Type B pancreatic cell (in vitro differentiated cells): ENCODE data around the gene C1QB. TPM values are rescaled to one million over a fixed set of nuclear protein-coding genes. Genes with fewer than 3 reads are reported as not detected.

Source experiments
- DNase-seq: peaks from one replicate; pipeline ENCODE4 v3.0.0; 2021; ENCODE audit warnings: mixed read lengths; ENCODE audit not compliant: unreplicated experiment; ENCODE audit errors: extremely low spot score
- H3K27ac Mint-ChIP-seq: 2 replicates; pipeline ENCODE4 v1.8.0; 2021; ENCODE audit warnings: mild to moderate bottlenecking, mixed read lengths
- H3K27me3 Mint-ChIP-seq: 2 replicates; pipeline ENCODE4 v1.8.0; 2021; ENCODE audit warnings: mixed read lengths
- H3K36me3 Mint-ChIP-seq: 2 replicates; pipeline ENCODE4 v1.8.0; 2021; ENCODE audit warnings: mixed read lengths
- H3K4me1 Mint-ChIP-seq: one replicate; pipeline ENCODE4 v1.8.0; 2021; ENCODE audit warnings: mixed read lengths; ENCODE audit not compliant: unreplicated experiment
- H3K4me3 Mint-ChIP-seq: 2 replicates; pipeline ENCODE4 v1.8.0; 2021; ENCODE audit warnings: mild to moderate bottlenecking, mixed read lengths
- H3K9me3 Mint-ChIP-seq: 2 replicates; pipeline ENCODE4 v1.8.0; 2021; ENCODE audit warnings: mixed read lengths
- total RNA-seq: library from RNA; stranded (reverse); gene quantifications from 2 replicates; pipeline ENCODE4 v1.2.1, GENCODE V29; 2021; ENCODE audit warnings: low replicate concordance
- TF ChIP-seq, protein P1 (sequence below): fragments of 200-600 bp; sonication (generic); conservative IDR thresholded peaks from 2 replicates; pipeline ENCODE4 v1.5.0; 2021; ENCODE audit warnings: antibody characterized with exemption, mild to moderate bottlenecking

Gene C1QB
- total RNA-seq, 1 donor from 2014 or later = not detected

GRCh38 chr1:22611530-22611947, 41.5 kb upstream of the C1QB start:
- Mint-ChIP-seq H3K27me3 (peaks cover 77% of the 10 kb centered on the region), H3K4me1 (no peaks in the 10 kb centered on the region), H3K4me3 (no peak overlapping the region), H3K27ac (no peak overlapping the region), H3K9me3 (no peaks in the 10 kb centered on the region), H3K36me3 (no peaks in the 10 kb centered on the region)
- DNase-seq = no peak
- TF ChIP-seq, protein P1, sequence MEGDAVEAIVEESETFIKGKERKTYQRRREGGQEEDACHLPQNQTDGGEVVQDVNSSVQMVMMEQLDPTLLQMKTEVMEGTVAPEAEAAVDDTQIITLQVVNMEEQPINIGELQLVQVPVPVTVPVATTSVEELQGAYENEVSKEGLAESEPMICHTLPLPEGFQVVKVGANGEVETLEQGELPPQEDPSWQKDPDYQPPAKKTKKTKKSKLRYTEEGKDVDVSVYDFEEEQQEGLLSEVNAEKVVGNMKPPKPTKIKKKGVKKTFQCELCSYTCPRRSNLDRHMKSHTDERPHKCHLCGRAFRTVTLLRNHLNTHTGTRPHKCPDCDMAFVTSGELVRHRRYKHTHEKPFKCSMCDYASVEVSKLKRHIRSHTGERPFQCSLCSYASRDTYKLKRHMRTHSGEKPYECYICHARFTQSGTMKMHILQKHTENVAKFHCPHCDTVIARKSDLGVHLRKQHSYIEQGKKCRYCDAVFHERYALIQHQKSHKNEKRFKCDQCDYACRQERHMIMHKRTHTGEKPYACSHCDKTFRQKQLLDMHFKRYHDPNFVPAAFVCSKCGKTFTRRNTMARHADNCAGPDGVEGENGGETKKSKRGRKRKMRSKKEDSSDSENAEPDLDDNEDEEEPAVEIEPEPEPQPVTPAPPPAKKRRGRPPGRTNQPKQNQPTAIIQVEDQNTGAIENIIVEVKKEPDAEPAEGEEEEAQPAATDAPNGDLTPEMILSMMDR = no peak

DNA sequence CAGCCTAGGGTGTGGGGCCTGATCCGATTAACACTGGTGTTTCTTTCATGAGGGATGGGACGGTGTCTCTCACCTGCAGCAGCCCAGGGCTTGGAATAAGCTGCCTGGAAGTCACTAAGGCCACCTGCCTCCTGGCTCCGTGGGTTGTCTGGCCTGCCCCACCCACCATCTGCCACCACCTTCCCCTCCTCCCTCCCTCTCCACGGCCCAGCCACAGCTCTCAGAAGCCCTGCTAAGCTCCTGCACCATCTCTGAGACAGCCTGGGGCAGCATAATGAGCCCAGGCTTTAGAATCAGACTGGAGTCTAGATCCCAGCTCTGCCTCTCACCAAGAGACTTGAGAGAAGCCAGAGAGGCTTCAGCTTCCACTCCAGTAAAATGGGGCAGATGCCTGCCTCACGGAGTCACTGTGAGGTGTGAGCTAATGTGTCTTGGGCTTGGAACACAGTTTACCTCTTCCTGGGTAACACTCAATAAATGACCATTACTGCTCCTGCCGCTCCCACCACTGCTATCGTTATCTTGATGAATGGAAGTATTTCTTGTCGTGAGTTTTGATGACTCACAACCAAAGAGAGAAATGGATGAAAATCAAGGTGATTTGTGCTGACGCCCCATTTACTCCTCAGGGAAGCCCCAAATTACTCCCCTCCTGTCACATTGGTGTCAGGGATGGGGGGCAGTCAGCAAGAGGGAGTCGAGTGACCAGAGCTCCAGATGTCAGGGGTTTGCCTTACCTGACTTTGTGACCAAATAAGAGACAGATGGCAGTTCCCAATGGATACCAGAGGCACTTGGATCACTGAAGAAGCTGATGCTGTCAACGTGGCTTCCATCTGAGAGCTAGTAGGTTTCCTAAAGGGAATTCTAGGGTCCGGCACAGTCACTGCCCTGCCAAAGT, 40.1 kb upstream of the C1QB start:
- TF ChIP-seq, protein P1 = no peak
- Mint-ChIP-seq H3K4me1 (no peaks in the 10 kb centered on the region), H3K36me3 (no peaks in the 10 kb centered on the region), H3K27me3 (peaks cover 75% of the 10 kb centered on the region), H3K4me3 (no peak overlapping the region), H3K27ac (no peak overlapping the region), H3K9me3 (no peaks in the 10 kb centered on the region)
- no peak for DNase-seq

- TF ChIP-seq, protein P1 = no peak
- H3K4me1 Mint-ChIP-seq = no peaks in the 10 kb centered on the region
- H3K36me3 Mint-ChIP-seq = no peaks in the 10 kb centered on the region
- H3K27me3 Mint-ChIP-seq = peaks cover 71% of the 10 kb centered on the region
- no peak overlapping the region for H3K27ac Mint-ChIP-seq
- no peak overlapping the region for H3K4me3 Mint-ChIP-seq
- DNase-seq = no peak
- H3K9me3 Mint-ChIP-seq = no peaks in the 10 kb centered on the region
Measured at GRCh38 chr1:22613572-22613918, 39.5 kb upstream of the C1QB start.

DNA sequence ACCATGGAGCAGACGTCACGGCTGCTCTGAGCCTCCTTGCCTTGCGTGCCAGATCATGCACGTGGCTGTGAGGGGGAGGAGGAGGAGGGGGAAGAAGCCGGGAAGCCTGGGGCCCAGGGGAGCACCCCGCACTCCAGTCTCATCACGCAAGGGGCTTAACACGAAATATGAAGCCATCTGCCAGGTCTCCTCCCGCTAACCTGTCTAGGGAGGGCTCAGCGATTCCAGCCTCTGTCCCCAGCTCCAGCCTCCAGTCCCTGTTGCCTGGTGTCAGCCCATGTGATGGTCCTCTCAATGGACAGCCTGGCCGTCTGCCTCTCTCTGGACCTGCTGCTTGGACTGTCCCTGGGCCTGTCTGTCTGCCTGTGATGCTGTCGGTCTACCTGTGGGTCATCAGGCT, 39.1 kb upstream of the C1QB start:
- peaks cover 72% of the 10 kb centered on the region for H3K27me3 Mint-ChIP-seq

DNA sequence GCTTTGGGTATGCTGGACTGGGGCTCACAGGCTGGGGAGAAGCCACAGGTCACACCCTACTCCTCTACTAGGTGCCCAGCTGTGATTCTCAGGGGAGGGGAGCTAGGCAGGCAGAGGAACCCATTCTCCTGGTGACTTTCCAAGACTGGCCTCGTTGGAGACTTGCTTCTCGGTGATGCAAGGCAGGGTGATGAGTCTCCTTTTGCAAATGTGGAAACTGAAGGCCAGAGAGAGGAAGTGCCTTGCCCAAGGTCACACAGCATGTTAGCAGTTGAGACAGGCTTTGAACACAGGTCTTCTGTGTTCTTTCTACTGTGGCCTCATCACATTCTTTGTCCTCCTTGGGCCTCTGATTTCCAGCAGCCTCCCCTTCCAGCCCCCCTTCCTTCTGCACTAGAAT, 37.1 kb upstream of the C1QB start:
- no peak overlapping the region for H3K27ac Mint-ChIP-seq

More for the DNA sequence above, 39.1 kb upstream of the C1QB start:
- Mint-ChIP-seq H3K4me3 (no peak overlapping the region), H3K4me1 (no peaks in the 10 kb centered on the region), H3K27ac (no peak overlapping the region), H3K36me3 (no peaks in the 10 kb centered on the region), H3K9me3 (no peaks in the 10 kb centered on the region)
- TF ChIP-seq, protein P1 = no peak
- DNase-seq = no peak

More for the DNA sequence above, 37.1 kb upstream of the C1QB start:
- TF ChIP-seq, protein P1 = no peak
- Mint-ChIP-seq H3K4me3 (no peak overlapping the region), H3K36me3 (no peaks in the 10 kb centered on the region), H3K9me3 (no peaks in the 10 kb centered on the region), H3K4me1 (no peaks in the 10 kb centered on the region), H3K27me3 (peaks cover 66% of the 10 kb centered on the region)
- no peak for DNase-seq
